K562 (cell line): ENCODE measurements around the gene SULT1A2. TPM values are rescaled to one million over a fixed set of nuclear protein-coding genes. Genes with fewer than 3 reads are reported as not detected.

ENCODE experiments used
- C11orf30 ChIP-seq: fragments of 450-650 bp; IDR thresholded peaks from 2 replicates; pipeline ENCODE4 v1.6.1; 2016; ENCODE audit warnings: low read depth, mild to moderate bottlenecking
- CBX2 ChIP-seq: fragments of 200-600 bp; sonication (generic); IDR thresholded peaks from one replicate; pipeline ENCODE4 v1.6.1; 2012; ENCODE audit warnings: mild to moderate bottlenecking, low read length, inconsistent platforms; ENCODE audit not compliant: insufficient read depth, poor library complexity, severe bottlenecking
- CUX1 ChIP-seq: fragments of 200-800 bp; sonication (Bioruptor generic); IDR thresholded peaks from 2 replicates; pipeline ENCODE4 v1.6.1; 2016; ENCODE audit warnings: missing genetic modification characterization, missing compliant biosample characterization
- KAT2B ChIP-seq: IDR thresholded peaks from one replicate; pipeline ENCODE4 v1.6.1; 2012; ENCODE audit warnings: low read depth, mild to moderate bottlenecking, control low read depth, inconsistent platforms, low read length, moderate library complexity
- PTRF ChIP-seq: fragments of 450-650 bp; IDR thresholded peaks from 2 replicates; pipeline ENCODE4 v1.6.1; 2016; ENCODE audit warnings: mild to moderate bottlenecking, missing genetic modification characterization, missing compliant biosample characterization
- UBTF ChIP-seq, 2 experiments: IDR thresholded peaks; 2 replicates each; pipeline ENCODE4 v1.6.1; 2012; ENCODE audit warnings: improper control_type of control experiment in 2 of 2, low read depth in 2 of 2, low read length in 2 of 2, borderline replicate concordance in 1 of 2
- YY1 ChIP-seq, 3 experiments: IDR thresholded peaks; 2 replicates each; pipeline ENCODE4 v1.6.1; 2011; ENCODE audit warnings: low read length in 2 of 3, mild to moderate bottlenecking in 2 of 3, moderate library complexity in 2 of 3, borderline replicate concordance in 1 of 3, control low read depth in 1 of 3, low read depth in 1 of 3; ENCODE audit not compliant: insufficient read depth in 3 of 3, insufficient replicate concordance in 2 of 3, control insufficient read depth in 1 of 3, insufficient read length in 1 of 3; ENCODE audit errors: extremely low read depth in 1 of 3
- ZBTB12 ChIP-seq: fragments of 250-450 bp; sonication (Bioruptor Pico); IDR thresholded peaks from 2 replicates; pipeline ENCODE4 v1.4.0; 2020
- ZNF79 ChIP-seq: fragments of 250-450 bp; sonication (Bioruptor Pico); IDR thresholded peaks from 2 replicates; pipeline ENCODE4 v1.4.0; 2020; ENCODE audit warnings: low read depth, mild to moderate bottlenecking, moderate library complexity
- polyA plus RNA-seq, 8 experiments: library from polyadenylated mRNA; depleted of rRNA in 4 of 8; stranded (reverse) in 5 of 8; unstranded in 3 of 8; fragments of >200 nt; fragmentation: Nextera tagmentation in 2 of 8; fragmentation: Illumina TruSeq in 1 of 8; extraction: Ambion mirVana in 2 of 8; extraction: Trizol in 1 of 8; gene quantifications; 2 replicates each; pipeline versions ENCODE4 v1.2.1 to v1.2.3, GENCODE V29; 2011 to 2014; ENCODE audit warnings: inconsistent platforms in 1 of 8, missing spikeins in 1 of 8
- total RNA-seq, 7 experiments: library from RNA; depleted of rRNA in 6 of 7; stranded (reverse); fragments of >200 nt in 6 of 7; fragmentation: Illumina TruSeq in 2 of 7; extraction: Trizol in 2 of 7; gene quantifications; 2 replicates each; pipeline versions ENCODE4 v1.2.1 to v1.2.3, GENCODE V29; 2011 to 2021; ENCODE audit warnings: low replicate concordance in 1 of 7
- TF ChIP-seq, protein P1 (sequence below): sonication (generic); formaldehyde crosslinking; IDR thresholded peaks from 2 replicates; pipeline ENCODE4 v1.8.1; 2023; ENCODE audit warnings: mild to moderate bottlenecking, missing genetic modification reagents
- TF ChIP-seq, protein P2 (sequence below): fragments of 450-650 bp; formaldehyde crosslinking; IDR thresholded peaks from 2 replicates; pipeline ENCODE4 v1.4.0; 2020; ENCODE audit warnings: mild to moderate bottlenecking, moderate library complexity

The SULT1A2 gene
- total and polyA plus RNA-seq, 9 of the 15 experiments (the other 6 are each of a cell fraction or from before 2014, with no cell fraction given), result 0.73 to 3.2 (median 1.7) TPM

DNA sequence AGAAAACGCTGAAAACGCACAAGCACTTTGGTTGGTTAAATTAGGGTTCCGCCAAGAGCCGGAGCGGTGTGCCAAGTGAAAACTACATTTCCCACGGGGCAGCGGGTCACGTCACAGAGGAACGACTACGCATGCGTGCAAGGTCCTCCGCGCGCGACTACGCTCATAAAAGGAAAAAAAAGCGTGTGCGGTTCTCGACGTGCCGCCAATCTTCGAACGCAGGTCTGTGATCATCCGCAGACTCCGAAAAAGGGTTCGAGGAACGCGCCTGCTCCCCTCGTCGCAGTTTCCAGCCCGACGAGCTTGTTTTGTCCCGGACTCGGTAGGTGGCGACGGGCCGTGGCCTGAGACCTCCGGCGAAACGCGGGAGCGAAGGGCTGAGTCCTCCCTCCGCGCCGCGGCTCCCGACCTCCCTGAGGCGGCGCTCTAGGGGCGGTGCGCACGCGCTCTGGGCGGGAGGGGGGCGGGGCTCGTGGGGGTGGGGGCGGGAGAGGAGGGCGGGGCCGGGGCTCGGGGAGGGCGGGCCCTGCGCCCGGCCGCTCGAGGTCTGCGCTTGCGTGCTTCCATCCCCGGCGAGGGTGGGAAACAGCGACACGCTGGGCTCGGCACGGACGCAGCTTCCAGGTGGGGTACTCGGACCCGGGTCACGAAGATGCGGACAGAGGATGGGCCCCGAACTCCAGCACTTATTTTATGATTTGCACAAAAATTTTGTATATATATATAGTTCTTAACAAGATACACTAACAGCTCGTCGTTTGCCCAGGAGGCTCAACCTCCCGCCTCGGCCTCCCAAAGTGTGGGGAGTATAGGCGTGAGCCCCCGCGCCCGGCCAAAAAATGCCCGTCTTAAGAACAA lies 42.8 kb downstream of the SULT1A2 start, which contains the start of gene SGF29 (continued):
- TF ChIP-seq UBTF (IDR thresholded peaks at IDR 0.05; ENCODE audit: borderline replicate concordance in 1 of 2, low read depth in 2 of 2, low read length in 2 of 2) (0 out of 4 replicates have a peak, but pooled peaks of 1 of the 2 experiments have one; percentile 48), PTRF (tag) (no peak), ZBTB12 (peak; percentile 71), CBX2 (no peak), C11orf30 (peak; percentile 68), YY1 (IDR thresholded peaks at IDR 0.05; ENCODE audit: borderline replicate concordance in 1 of 3, control insufficient read depth in 1 of 3, extremely low read depth in 1 of 3, insufficient read depth in 3 of 3, insufficient read length in 1 of 3, insufficient replicate concordance in 2 of 3, low read depth in 1 of 3, low read length in 2 of 3) (peak in 2 of 3 experiments; percentile 2 to 32), ZNF79 (CRISPR knock-in tag) (no peak), CUX1 (CRISPR knock-in tag) (no peak), KAT2B (peak; percentile 80)
- TF ChIP-seq, protein P1, sequence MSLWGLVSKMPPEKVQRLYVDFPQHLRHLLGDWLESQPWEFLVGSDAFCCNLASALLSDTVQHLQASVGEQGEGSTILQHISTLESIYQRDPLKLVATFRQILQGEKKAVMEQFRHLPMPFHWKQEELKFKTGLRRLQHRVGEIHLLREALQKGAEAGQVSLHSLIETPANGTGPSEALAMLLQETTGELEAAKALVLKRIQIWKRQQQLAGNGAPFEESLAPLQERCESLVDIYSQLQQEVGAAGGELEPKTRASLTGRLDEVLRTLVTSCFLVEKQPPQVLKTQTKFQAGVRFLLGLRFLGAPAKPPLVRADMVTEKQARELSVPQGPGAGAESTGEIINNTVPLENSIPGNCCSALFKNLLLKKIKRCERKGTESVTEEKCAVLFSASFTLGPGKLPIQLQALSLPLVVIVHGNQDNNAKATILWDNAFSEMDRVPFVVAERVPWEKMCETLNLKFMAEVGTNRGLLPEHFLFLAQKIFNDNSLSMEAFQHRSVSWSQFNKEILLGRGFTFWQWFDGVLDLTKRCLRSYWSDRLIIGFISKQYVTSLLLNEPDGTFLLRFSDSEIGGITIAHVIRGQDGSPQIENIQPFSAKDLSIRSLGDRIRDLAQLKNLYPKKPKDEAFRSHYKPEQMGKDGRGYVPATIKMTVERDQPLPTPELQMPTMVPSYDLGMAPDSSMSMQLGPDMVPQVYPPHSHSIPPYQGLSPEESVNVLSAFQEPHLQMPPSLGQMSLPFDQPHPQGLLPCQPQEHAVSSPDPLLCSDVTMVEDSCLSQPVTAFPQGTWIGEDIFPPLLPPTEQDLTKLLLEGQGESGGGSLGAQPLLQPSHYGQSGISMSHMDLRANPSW (CRISPR knock-in tag), result peak; percentile 96
- TF ChIP-seq, protein P2, sequence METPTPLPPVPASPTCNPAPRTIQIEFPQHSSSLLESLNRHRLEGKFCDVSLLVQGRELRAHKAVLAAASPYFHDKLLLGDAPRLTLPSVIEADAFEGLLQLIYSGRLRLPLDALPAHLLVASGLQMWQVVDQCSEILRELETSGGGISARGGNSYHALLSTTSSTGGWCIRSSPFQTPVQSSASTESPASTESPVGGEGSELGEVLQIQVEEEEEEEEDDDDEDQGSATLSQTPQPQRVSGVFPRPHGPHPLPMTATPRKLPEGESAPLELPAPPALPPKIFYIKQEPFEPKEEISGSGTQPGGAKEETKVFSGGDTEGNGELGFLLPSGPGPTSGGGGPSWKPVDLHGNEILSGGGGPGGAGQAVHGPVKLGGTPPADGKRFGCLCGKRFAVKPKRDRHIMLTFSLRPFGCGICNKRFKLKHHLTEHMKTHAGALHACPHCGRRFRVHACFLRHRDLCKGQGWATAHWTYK, result no peak; the same call in 1 of the 2 replicates
